ENCODE measurements around the gene CYP27A1. TPM values are rescaled to one million over a fixed set of nuclear protein-coding genes. Genes with fewer than 3 reads are reported as not detected.

CYP27A1 gene
- total and polyA plus RNA-seq, 2 of the 8 experiments (the other 6 are each of a cell fraction or from before 2014, with no cell fraction given) = 5.4 to 14.7 TPM

- no peak for TF ChIP-seq FOSL1 (IDR thresholded peaks at IDR 0.05; ENCODE audit: insufficient read depth, low read depth, low read length)
- TF ChIP-seq, protein P1, sequence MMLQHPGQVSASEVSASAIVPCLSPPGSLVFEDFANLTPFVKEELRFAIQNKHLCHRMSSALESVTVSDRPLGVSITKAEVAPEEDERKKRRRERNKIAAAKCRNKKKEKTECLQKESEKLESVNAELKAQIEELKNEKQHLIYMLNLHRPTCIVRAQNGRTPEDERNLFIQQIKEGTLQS (IDR thresholded peaks at IDR 0.05; ENCODE audit: insufficient read depth, low read depth, low read length) = no peak
- TF ChIP-seq POLR2AphosphoS5 (IDR thresholded peaks at IDR 0.05; ENCODE audit: low read depth, low read length) = no peak
- TF ChIP-seq, protein P2, sequence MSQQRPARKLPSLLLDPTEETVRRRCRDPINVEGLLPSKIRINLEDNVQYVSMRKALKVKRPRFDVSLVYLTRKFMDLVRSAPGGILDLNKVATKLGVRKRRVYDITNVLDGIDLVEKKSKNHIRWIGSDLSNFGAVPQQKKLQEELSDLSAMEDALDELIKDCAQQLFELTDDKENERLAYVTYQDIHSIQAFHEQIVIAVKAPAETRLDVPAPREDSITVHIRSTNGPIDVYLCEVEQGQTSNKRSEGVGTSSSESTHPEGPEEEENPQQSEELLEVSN (IDR thresholded peaks at IDR 0.05) = no peak
- no peak for TF ChIP-seq SP2 (IDR thresholded peaks at IDR 0.05; ENCODE audit: low read length)
- TF ChIP-seq CEBPB (IDR thresholded peaks at IDR 0.05; ENCODE audit: low read depth, low read length) = no peak
- no peak for TF ChIP-seq JUN (IDR thresholded peaks at IDR 0.05; ENCODE audit: low read depth, low read length)
Measured at GRCh38 chr2:218780851-218781690, 876 bp upstream of the CYP27A1 start (continued).
